Measurements from ENCODE around the gene DMRTA2.
A peak's percentile ranks its signal among the peaks of the same experiment; 100 is the strongest.

Gene DMRTA2

GRCh38 chr1:50422946-50423669, at the start of gene DMRTA2:
Gene DMRTA2 (minus strand): TSS chr1:50423443. CDS start chr1:50421536, 1,907 bp downstream.
- peak within 1 kb of the TSS; percentile 60 for H3K4me3 ChIP-seq (ENCODE audit: low read length)
- no peak for TF ChIP-seq ZNF274 (IDR thresholded peaks at IDR 0.05; ENCODE audit: low read depth, low read length)

- H3K4me3 ChIP-seq (ENCODE audit: low read length), result no peak overlapping the region
- no peak for TF ChIP-seq ZNF274 (IDR thresholded peaks at IDR 0.05; ENCODE audit: low read depth, low read length)
Measured at GRCh38 chr1:50471967-50472366, 48.7 kb upstream of the DMRTA2 start.

- no peak overlapping the region for H3K4me3 ChIP-seq (ENCODE audit: low read length)
- no peak for TF ChIP-seq ZNF274 (IDR thresholded peaks at IDR 0.05; ENCODE audit: low read depth, low read length)
Measured at GRCh38 chr1:50462964-50463363, 39.7 kb upstream of the DMRTA2 start.

- H3K4me3 ChIP-seq (ENCODE audit: low read length), result no peak overlapping the region
- TF ChIP-seq ZNF274 (IDR thresholded peaks at IDR 0.05; ENCODE audit: low read depth, low read length), result no peak
Measured at GRCh38 chr1:50458507-50458906, 35.3 kb upstream of the DMRTA2 start.

GRCh38 chr1:50454911-50455310, 31.7 kb upstream of the DMRTA2 start:
- no peak for TF ChIP-seq ZNF274 (IDR thresholded peaks at IDR 0.05; ENCODE audit: low read depth, low read length)
- H3K4me3 ChIP-seq (ENCODE audit: low read length), result no peak overlapping the region

- no peak for TF ChIP-seq ZNF274 (IDR thresholded peaks at IDR 0.05; ENCODE audit: low read depth, low read length)
- H3K4me3 ChIP-seq (ENCODE audit: low read length), result no peak overlapping the region
Measured at GRCh38 chr1:50453266-50453665, 30.0 kb upstream of the DMRTA2 start.

GRCh38 chr1:50452700-50453099, 29.5 kb upstream of the DMRTA2 start:
- H3K4me3 ChIP-seq (ENCODE audit: low read length), result no peak overlapping the region
- no peak for TF ChIP-seq ZNF274 (IDR thresholded peaks at IDR 0.05; ENCODE audit: low read depth, low read length)

GRCh38 chr1:50450861-50451653, 27.8 kb upstream of the DMRTA2 start:
- H3K4me3 ChIP-seq (ENCODE audit: low read length), result no peak overlapping the region
- TF ChIP-seq ZNF274 (IDR thresholded peaks at IDR 0.05; ENCODE audit: low read depth, low read length), result no peak

GRCh38 chr1:50447961-50448360, 24.7 kb upstream of the DMRTA2 start:
- no peak for TF ChIP-seq ZNF274 (IDR thresholded peaks at IDR 0.05; ENCODE audit: low read depth, low read length)
- no peak overlapping the region for H3K4me3 ChIP-seq (ENCODE audit: low read length)

- TF ChIP-seq ZNF274 (IDR thresholded peaks at IDR 0.05; ENCODE audit: low read depth, low read length), result no peak
- no peak overlapping the region for H3K4me3 ChIP-seq (ENCODE audit: low read length)
Measured at GRCh38 chr1:50441183-50441582, 17.9 kb upstream of the DMRTA2 start.

GRCh38 chr1:50438945-50439344, 15.7 kb upstream of the DMRTA2 start:
- no peak overlapping the region for H3K4me3 ChIP-seq (ENCODE audit: low read length)
- TF ChIP-seq ZNF274 (IDR thresholded peaks at IDR 0.05; ENCODE audit: low read depth, low read length), result no peak

- TF ChIP-seq ZNF274 (IDR thresholded peaks at IDR 0.05; ENCODE audit: low read depth, low read length), result no peak
- H3K4me3 ChIP-seq (ENCODE audit: low read length), result no peak overlapping the region
Measured at GRCh38 chr1:50436489-50436888, 13.2 kb upstream of the DMRTA2 start.

GRCh38 chr1:50430010-50430405, 6.8 kb upstream of the DMRTA2 start:
- H3K4me3 ChIP-seq (ENCODE audit: low read length), result no peak overlapping the region
- no peak for TF ChIP-seq ZNF274 (IDR thresholded peaks at IDR 0.05; ENCODE audit: low read depth, low read length)

GRCh38 chr1:50427818-50428779, 4.9 kb upstream of the DMRTA2 start:
- no peak for TF ChIP-seq ZNF274 (IDR thresholded peaks at IDR 0.05; ENCODE audit: low read depth, low read length)
- H3K4me3 ChIP-seq (ENCODE audit: low read length), result no peak overlapping the region
